Heart right ventricle (tissue), 16 donors: Measurements from ENCODE around the gene RIMBP2. TPM values are rescaled to one million over a fixed set of nuclear protein-coding genes. Genes with fewer than 3 reads are reported as not detected.

ENCODE experiments used
- ATAC-seq, 8 donors: fragments of 200-7000 bp; cut with Tn5 transposase; one replicate each; pipeline ENCODE4 v1.9.1; 2020; ENCODE audit warnings: mild to moderate bottlenecking in 8 of 8, moderate library complexity in 8 of 8, moderate number of reproducible peaks in 1 of 8
- DNase-seq, 2 donors: peaks; one replicate each; pipeline ENCODE4 v3.0.0-alpha.2; 2020
- H3K27ac ChIP-seq, 10 donors: fragments of 200-600 bp; sonication (generic) in 2 of 10; one replicate each; pipeline versions ENCODE4 v1.5.0 to v1.8.0; 2020 to 2022; ENCODE audit warnings: mild to moderate bottlenecking in 3 of 10
- H3K27me3 ChIP-seq, 7 donors: fragments of 200-600 bp; one replicate each; pipeline ENCODE4 v1.8.0; 2021 to 2022; ENCODE audit warnings: mild to moderate bottlenecking in 2 of 7
- H3K36me3 ChIP-seq, 9 donors: fragments of 200-600 bp; sonication (generic) in 1 of 9; one replicate each; pipeline versions ENCODE4 v1.5.0 to v1.8.0; 2020 to 2022; ENCODE audit warnings: mild to moderate bottlenecking in 2 of 9
- H3K4me1 ChIP-seq, 9 donors: fragments of 200-600 bp; sonication (generic) in 1 of 9; one replicate each; pipeline versions ENCODE4 v1.5.0 to v1.8.0; 2020 to 2022; ENCODE audit warnings: mild to moderate bottlenecking in 4 of 9
- H3K4me3 ChIP-seq, 10 donors: fragments of 200-600 bp; sonication (generic) in 2 of 10; one replicate each; pipeline versions ENCODE4 v1.5.0 to v1.8.0; 2020 to 2022; ENCODE audit warnings: mild to moderate bottlenecking in 7 of 10, moderate library complexity in 2 of 10
- H3K9me3 ChIP-seq, 11 donors: fragments of 200-600 bp in 10 of 11; sonication (generic) in 2 of 11; one replicate each; pipeline versions ENCODE4 v1.5.0 to v1.8.0; 2013 to 2022; ENCODE audit warnings: mild to moderate bottlenecking in 2 of 11, control low read depth in 1 of 11, moderate library complexity in 1 of 11
- CTCF ChIP-seq, 9 donors: fragments of 200-600 bp; sonication (generic) in 2 of 9; IDR thresholded peaks; one replicate each; pipeline versions ENCODE4 v1.5.0 to v1.8.0; 2021 to 2022; ENCODE audit warnings: antibody characterized with exemption in 9 of 9, mild to moderate bottlenecking in 5 of 9, moderate library complexity in 1 of 9
- WGBS, 2 donors: extraction: QIAGEN DNeasy Blood & Tissue Kit; methylation state at CpG; one replicate each; pipeline ENCODE4 v1.1.7; 2013; ENCODE audit warnings: inconsistent platforms in 1 of 2; 5-methylcytosine and 5-hydroxymethylcytosine counted together
- intact Hi-C, 10 donors: fragments of 100-400 bp; cut with DNase I; formaldehyde crosslinking; loops; one replicate each; pipeline versions ENCODE4 v1.11.1 to v1.14.2; 2022
- polyA plus RNA-seq, 2 donors: library from polyadenylated mRNA; stranded (reverse); fragments of 200-250 nt; gene quantifications; one replicate each; pipeline ENCODE4 v1.2.3, GENCODE V29; 2013
- total RNA-seq, 10 donors: library from RNA; stranded (reverse); fragmentation: NEBNext Ultra II Directional in 3 of 10; extraction: Animal tissue kit (Norgen Biotek cat#: 25700) in 3 of 10; gene quantifications; one replicate each; pipeline versions ENCODE4 v1.2.1 to v1.2.4, GENCODE V29; 2021 to 2023
- donor health status: Arrhythmogenic right ventricular cardiomyopathy.
- donor health status: ischemic (EF 13 %, LVEDD 7.1; RV severe dilation, severe dysfunction).
- donor health status: healthy with polysubstance abuse.
- donor health status: DM: no; HTN: yes; CAD: no.
- donor health status: DM: no; HTN: no; CAD: no.
- donor health status: ischemic (EF 25% LVEDD 6.9; RV normal size, moderate dysfunction).
- donor health status: ischemic (EF 25% LVEDD 5.7; RV mildly dilated, moderate dysfunction).
- donor health status: healthy.
- donor health status: DM: yes; HTN: yes; CAD: no.
- donor health status: Ischemic cardiomyopathy.
- donor health status: ischemic (EF 35%, LVEDD 5.7; RV mildly dilated, moderate dysfunction).
- donor health status: nonischemic (EF 11% LVEDD 7.7; RV severe dilation, severe dysfunction).
- donor health status: DM: yes; HTN: yes; CAD: no.
- donor health status: PGD.
- donor health status: ischemic (EF 29% LVEDD 5.4; RV normal size, mild dysfunction).
- donor health status: nonischemic (EF 23%, LVEDD 6.1; RV moderate dilation, normal function).

Gene RIMBP2
- total and polyA plus RNA-seq, 12 donors = 0.01 to 0.17 (median 0.05) TPM; not detected in 9

GRCh38 chr12:130449291-130449690, 266.8 kb downstream of the RIMBP2 start:
- DNase-seq (no peak), ATAC-seq (no peak)
- H3K4me3 ChIP-seq = no peak overlapping the region
- no peaks in the 10 kb centered on the region for H3K9me3 ChIP-seq
- H3K27ac ChIP-seq = no peak overlapping the region
- WGBS, 2 donors = 70 to 81% methylated on average over 18 of the region's 18 CpGs
- TF ChIP-seq CTCF (IDR thresholded peaks at IDR 0.05) = no peak
- intact Hi-C loops = no loop called here
- H3K27me3 ChIP-seq = peaks cover 0 to 17% (median 10%) of the 10 kb centered on the region in 7 donors
- H3K36me3 ChIP-seq = no peaks in the 10 kb centered on the region
- H3K4me1 ChIP-seq = no peaks in the 10 kb centered on the region

- TF ChIP-seq CTCF (IDR thresholded peaks at IDR 0.05) = no peak
- no peak overlapping the region for H3K27ac ChIP-seq
- no peaks in the 10 kb centered on the region for H3K36me3 ChIP-seq
- 83 to 86% methylated on average over 20 of the region's 20 CpGs for WGBS, 2 donors
- DNase-seq = no peak
- ATAC-seq = no peak
- H3K4me1 ChIP-seq = no peaks in the 10 kb centered on the region
- H3K27me3 ChIP-seq = peaks cover 0 to 18% (median 10%) of the 10 kb centered on the region in 7 donors
- intact Hi-C loops = no loop called here
- no peaks in the 10 kb centered on the region for H3K9me3 ChIP-seq
- H3K4me3 ChIP-seq = no peak overlapping the region
These were observed 267.9 kb downstream of the RIMBP2 start for GRCh38 chr12:130448044-130448821.

DNA sequence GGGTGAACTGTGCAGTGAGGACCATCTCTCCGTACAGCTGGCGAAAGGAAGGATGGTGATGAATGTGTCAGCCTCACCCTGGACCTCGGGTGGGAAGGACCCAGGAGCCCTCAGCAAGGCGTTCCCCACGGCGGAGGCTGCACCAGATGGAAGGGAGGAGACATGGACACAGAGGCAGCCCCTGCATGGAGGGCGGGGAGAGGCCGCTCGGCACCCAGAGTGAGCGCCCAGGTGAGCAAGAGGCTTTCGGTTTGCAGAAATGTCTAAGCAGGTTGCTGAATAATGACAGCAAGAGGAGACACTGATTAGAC, 268.5 kb downstream of the RIMBP2 start:
- TF ChIP-seq CTCF (IDR thresholded peaks at IDR 0.05) = no peak
- DNase-seq (no peak), ATAC-seq (no peak)
- Histone ChIP-seq H3K27ac (no peak overlapping the region), H3K4me1 (no peaks in the 10 kb centered on the region), H3K9me3 (no peaks in the 10 kb centered on the region), H3K27me3 (peaks cover 0 to 18% (median 10%) of the 10 kb centered on the region in 7 donors), H3K4me3 (no peak overlapping the region), H3K36me3 (no peaks in the 10 kb centered on the region)
- intact Hi-C loops = no loop called here
- WGBS, 2 donors = 83 to 90% methylated on average over 11 of the region's 11 CpGs

DNA sequence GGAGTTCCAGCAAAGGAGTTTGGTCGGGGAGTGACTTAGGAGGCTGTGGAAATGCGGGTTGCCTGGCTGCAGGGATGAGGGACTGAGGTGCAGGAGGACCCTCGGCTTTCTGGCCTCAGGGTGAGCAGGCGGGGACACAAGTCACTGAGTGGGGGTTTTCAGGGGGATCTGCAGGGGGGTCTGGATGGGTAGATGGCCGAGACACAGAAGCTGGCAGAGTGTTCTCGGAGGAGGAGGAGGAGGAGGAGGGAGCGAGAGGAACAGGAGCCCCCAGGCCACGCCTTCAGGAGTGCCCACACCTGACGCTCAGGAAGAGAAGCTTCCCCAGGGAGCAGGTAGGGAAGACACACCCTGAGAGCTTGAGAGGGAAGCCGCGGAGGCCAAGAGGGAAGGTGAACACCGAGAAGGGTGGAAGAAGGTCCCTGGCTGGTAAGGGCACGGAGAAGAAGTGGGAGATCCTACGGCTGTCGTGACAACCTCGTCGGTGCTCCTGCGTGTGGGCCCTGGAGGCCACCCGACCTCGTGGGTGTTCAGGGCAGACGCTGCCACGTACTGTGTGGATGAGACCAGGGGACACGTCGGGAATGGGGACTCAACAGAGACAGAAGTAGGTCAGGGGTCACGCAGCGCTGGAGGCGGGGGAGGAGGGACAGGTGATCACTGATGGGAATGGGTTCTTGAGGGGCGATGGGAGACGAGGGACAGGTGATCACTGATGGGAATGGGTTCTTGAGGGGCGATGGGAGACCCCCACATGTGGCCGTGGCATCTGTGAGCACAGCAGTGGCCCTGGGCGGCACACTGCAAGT, 269.0 kb downstream of the RIMBP2 start:
- Histone ChIP-seq H3K9me3 (no peaks in the 10 kb centered on the region), H3K36me3 (no peaks in the 10 kb centered on the region), H3K27ac (no peak overlapping the region), H3K4me1 (no peaks in the 10 kb centered on the region), H3K27me3 (peaks cover 0 to 18% (median 9%) of the 10 kb centered on the region in 7 donors), H3K4me3 (no peak overlapping the region)
- 81 to 83% methylated on average over 32 of the region's 32 CpGs for WGBS, 2 donors
- intact Hi-C loops = no loop called here
- ATAC-seq (no peak), DNase-seq (no peak)
- no peak for TF ChIP-seq CTCF (IDR thresholded peaks at IDR 0.05)
